HG03521 (cell line): Measurements from ENCODE around the gene METTL9.
A peak's percentile ranks its signal among the peaks of the same experiment; 100 is the strongest.
"Not testable (repeated sequence)": the region's sequence is repeated elsewhere in the genome, so short reads cannot be mapped to it uniquely, and the experiment has no call there.

Experiments
- ATAC-seq: cut with Tn5 transposase; IDR thresholded peaks from one replicate; pipeline ENCODE4 v1.9.1; 2021; ENCODE audit warnings: mild to moderate bottlenecking, moderate library complexity; ENCODE audit not compliant: unreplicated experiment

METTL9 gene

GRCh38 chr16:21634216-21634615, 34.8 kb downstream of the METTL9 start:
- ATAC-seq = no peak

- not testable (repeated sequence) for ATAC-seq
Measured at GRCh38 chr16:21635694-21636093, 36.3 kb downstream of the METTL9 start.

- ATAC-seq = no peak
Measured at GRCh38 chr16:21637032-21637968, 37.9 kb downstream of the METTL9 start.

- ATAC-seq = no peak
Measured at GRCh38 chr16:21638573-21638975, 39.2 kb downstream of the METTL9 start.

GRCh38 chr16:21639493-21639892, 40.1 kb downstream of the METTL9 start:
- no peak for ATAC-seq

GRCh38 chr16:21641916-21642315, 42.5 kb downstream of the METTL9 start:
- ATAC-seq = no peak

- no peak for ATAC-seq
Measured at GRCh38 chr16:21642861-21643260, 43.5 kb downstream of the METTL9 start.

- no peak for ATAC-seq
Measured at GRCh38 chr16:21643785-21644184, 44.4 kb downstream of the METTL9 start.

- no peak for ATAC-seq
Measured at GRCh38 chr16:21644674-21645073, 45.3 kb downstream of the METTL9 start.

- ATAC-seq = no peak
Measured at GRCh38 chr16:21645261-21645721, 45.9 kb downstream of the METTL9 start.

- ATAC-seq = no peak
Measured at GRCh38 chr16:21646091-21646490, 46.7 kb downstream of the METTL9 start.

- peak; percentile 91 for ATAC-seq
Measured at GRCh38 chr16:21646721-21647561, 47.6 kb downstream of the METTL9 start.

GRCh38 chr16:21647562-21648164, 48.3 kb downstream of the METTL9 start:
- peak; percentile 2 for ATAC-seq

- not testable (repeated sequence) for ATAC-seq
Measured at GRCh38 chr16:21649826-21650406, 50.5 kb downstream of the METTL9 start.

- no peak for ATAC-seq
Measured at GRCh38 chr16:21650521-21650920, 51.1 kb downstream of the METTL9 start.

- ATAC-seq = no peak
Measured at GRCh38 chr16:21651515-21651914, 52.1 kb downstream of the METTL9 start.

GRCh38 chr16:21652453-21652852, 53.1 kb downstream of the METTL9 start, which contains the start of gene IGSF6:
Gene IGSF6, minus strand, starts transcription at chr16:21652608. Its CDS starts 10 bp downstream, at chr16:21652598.
- ATAC-seq = no peak

- ATAC-seq = no peak
Measured at GRCh38 chr16:21653571-21653970, 54.2 kb downstream of the METTL9 start.

GRCh38 chr16:21654466-21654865, 55.1 kb downstream of the METTL9 start:
- ATAC-seq = no peak

- no peak for ATAC-seq
Measured at GRCh38 chr16:21654881-21655280, 55.5 kb downstream of the METTL9 start.
